WTC11 (cell line): ENCODE measurements around the gene DIO3.

Experiments
- CREM ChIP-seq: sonication (generic); formaldehyde crosslinking; IDR thresholded peaks from 2 replicates; pipeline ENCODE4 v1.8.1; 2022; ENCODE audit warnings: mild to moderate bottlenecking, missing genetic modification reagents, moderate library complexity
- MXD4 ChIP-seq: fragments of 250-450 bp; sonication (Bioruptor Pico); IDR thresholded peaks from 2 replicates; pipeline ENCODE4 v1.8.0; 2021; ENCODE audit warnings: mild to moderate bottlenecking, moderate library complexity, borderline replicate concordance
- MYBL2 ChIP-seq: sonication (generic); formaldehyde crosslinking; IDR thresholded peaks from 2 replicates; pipeline ENCODE4 v1.8.1; 2023; ENCODE audit warnings: mild to moderate bottlenecking, moderate library complexity, missing genetic modification reagents
- NFE2L1 ChIP-seq: sonication (generic); formaldehyde crosslinking; IDR thresholded peaks from 2 replicates; pipeline ENCODE4 v1.8.1; 2023; ENCODE audit warnings: missing genetic modification reagents
- TEAD1 ChIP-seq: sonication (generic); formaldehyde crosslinking; IDR thresholded peaks from 2 replicates; pipeline ENCODE4 v1.8.0; 2022; ENCODE audit warnings: mild to moderate bottlenecking, missing genetic modification reagents
- ZNF396 ChIP-seq: fragments of 250-450 bp; sonication (Bioruptor Pico); IDR thresholded peaks from 2 replicates; pipeline ENCODE4 v1.8.0; 2021; ENCODE audit warnings: mild to moderate bottlenecking, moderate library complexity, borderline replicate concordance
- TF ChIP-seq, protein P1 (sequence below): fragments of 200-600 bp; IDR thresholded peaks from 2 replicates; pipeline ENCODE4 v1.8.0; 2022; ENCODE audit warnings: antibody characterized with exemption
- TF ChIP-seq, protein P2 (sequence below): sonication (generic); formaldehyde crosslinking; IDR thresholded peaks from 2 replicates; pipeline ENCODE4 v1.8.1; 2023; ENCODE audit warnings: mild to moderate bottlenecking, missing genetic modification reagents, moderate library complexity
- TF ChIP-seq, protein P3 (sequence below): sonication (generic); formaldehyde crosslinking; IDR thresholded peaks from 2 replicates; pipeline ENCODE4 v1.8.1; 2022; ENCODE audit warnings: mild to moderate bottlenecking, moderate library complexity, missing genetic modification reagents
- TF ChIP-seq, protein P4 (sequence below): sonication (generic); formaldehyde crosslinking; conservative IDR thresholded peaks from 2 replicates; pipeline ENCODE4 v1.8.1; 2022; ENCODE audit warnings: mild to moderate bottlenecking, missing genetic modification reagents
- TF ChIP-seq, protein P5 (sequence below): sonication (generic); formaldehyde crosslinking; IDR thresholded peaks from 2 replicates; pipeline ENCODE4 v1.8.1; 2022; ENCODE audit warnings: low read depth, missing genetic modification reagents, borderline replicate concordance
- TF ChIP-seq, protein P6 (sequence below): sonication (generic); formaldehyde crosslinking; conservative IDR thresholded peaks from 2 replicates; pipeline ENCODE4 v1.8.1; 2023; ENCODE audit warnings: mild to moderate bottlenecking, low read depth, missing genetic modification reagents, moderate library complexity
- TF ChIP-seq, protein P7 (sequence below): sonication (generic); formaldehyde crosslinking; IDR thresholded peaks from 2 replicates; pipeline ENCODE4 v1.8.0; 2023; ENCODE audit warnings: missing genetic modification reagents
- TF ChIP-seq, protein P8 (sequence below): fragments of 250-450 bp; sonication (Bioruptor Pico); IDR thresholded peaks from 2 replicates; pipeline ENCODE4 v1.9.0; 2021; ENCODE audit warnings: mild to moderate bottlenecking

DNA sequence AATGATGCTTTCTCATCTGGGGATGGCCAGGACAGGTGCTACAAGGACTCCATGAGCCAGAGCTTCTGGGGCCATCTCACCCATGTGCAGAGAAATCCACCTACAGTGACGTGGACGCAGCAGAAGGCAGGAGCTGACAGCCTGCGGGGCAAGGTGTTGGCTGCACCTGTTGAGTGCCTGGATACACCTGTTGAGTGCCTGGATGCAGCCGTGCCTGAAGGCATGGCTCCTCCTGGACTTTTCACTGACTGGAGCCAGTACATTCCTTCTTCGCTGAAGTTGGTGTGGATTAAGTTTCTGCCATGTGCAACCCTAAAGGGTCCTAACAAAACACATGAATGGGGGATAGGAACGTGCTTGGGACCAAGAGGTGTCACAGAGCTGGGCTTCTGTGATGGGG lies 7.4 kb upstream of the DIO3 start:
- TF ChIP-seq, protein P1, sequence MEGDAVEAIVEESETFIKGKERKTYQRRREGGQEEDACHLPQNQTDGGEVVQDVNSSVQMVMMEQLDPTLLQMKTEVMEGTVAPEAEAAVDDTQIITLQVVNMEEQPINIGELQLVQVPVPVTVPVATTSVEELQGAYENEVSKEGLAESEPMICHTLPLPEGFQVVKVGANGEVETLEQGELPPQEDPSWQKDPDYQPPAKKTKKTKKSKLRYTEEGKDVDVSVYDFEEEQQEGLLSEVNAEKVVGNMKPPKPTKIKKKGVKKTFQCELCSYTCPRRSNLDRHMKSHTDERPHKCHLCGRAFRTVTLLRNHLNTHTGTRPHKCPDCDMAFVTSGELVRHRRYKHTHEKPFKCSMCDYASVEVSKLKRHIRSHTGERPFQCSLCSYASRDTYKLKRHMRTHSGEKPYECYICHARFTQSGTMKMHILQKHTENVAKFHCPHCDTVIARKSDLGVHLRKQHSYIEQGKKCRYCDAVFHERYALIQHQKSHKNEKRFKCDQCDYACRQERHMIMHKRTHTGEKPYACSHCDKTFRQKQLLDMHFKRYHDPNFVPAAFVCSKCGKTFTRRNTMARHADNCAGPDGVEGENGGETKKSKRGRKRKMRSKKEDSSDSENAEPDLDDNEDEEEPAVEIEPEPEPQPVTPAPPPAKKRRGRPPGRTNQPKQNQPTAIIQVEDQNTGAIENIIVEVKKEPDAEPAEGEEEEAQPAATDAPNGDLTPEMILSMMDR: no peak
- TF ChIP-seq CREM (CRISPR knock-in tag): no peak
- TF ChIP-seq NFE2L1 (CRISPR knock-in tag): no peak
- TF ChIP-seq, protein P2, sequence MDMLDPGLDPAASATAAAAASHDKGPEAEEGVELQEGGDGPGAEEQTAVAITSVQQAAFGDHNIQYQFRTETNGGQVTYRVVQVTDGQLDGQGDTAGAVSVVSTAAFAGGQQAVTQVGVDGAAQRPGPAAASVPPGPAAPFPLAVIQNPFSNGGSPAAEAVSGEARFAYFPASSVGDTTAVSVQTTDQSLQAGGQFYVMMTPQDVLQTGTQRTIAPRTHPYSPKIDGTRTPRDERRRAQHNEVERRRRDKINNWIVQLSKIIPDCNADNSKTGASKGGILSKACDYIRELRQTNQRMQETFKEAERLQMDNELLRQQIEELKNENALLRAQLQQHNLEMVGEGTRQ (CRISPR knock-in tag): no peak
- TF ChIP-seq, protein P3, sequence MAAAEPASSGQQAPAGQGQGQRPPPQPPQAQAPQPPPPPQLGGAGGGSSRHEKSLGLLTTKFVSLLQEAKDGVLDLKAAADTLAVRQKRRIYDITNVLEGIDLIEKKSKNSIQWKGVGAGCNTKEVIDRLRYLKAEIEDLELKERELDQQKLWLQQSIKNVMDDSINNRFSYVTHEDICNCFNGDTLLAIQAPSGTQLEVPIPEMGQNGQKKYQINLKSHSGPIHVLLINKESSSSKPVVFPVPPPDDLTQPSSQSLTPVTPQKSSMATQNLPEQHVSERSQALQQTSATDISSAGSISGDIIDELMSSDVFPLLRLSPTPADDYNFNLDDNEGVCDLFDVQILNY: no peak
- TF ChIP-seq MXD4 (CRISPR knock-in tag): no peak
- TF ChIP-seq, protein P4, sequence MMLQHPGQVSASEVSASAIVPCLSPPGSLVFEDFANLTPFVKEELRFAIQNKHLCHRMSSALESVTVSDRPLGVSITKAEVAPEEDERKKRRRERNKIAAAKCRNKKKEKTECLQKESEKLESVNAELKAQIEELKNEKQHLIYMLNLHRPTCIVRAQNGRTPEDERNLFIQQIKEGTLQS (CRISPR knock-in tag): no peak
- no peak for TF ChIP-seq ZNF396 (CRISPR knock-in tag)
- TF ChIP-seq, protein P5, sequence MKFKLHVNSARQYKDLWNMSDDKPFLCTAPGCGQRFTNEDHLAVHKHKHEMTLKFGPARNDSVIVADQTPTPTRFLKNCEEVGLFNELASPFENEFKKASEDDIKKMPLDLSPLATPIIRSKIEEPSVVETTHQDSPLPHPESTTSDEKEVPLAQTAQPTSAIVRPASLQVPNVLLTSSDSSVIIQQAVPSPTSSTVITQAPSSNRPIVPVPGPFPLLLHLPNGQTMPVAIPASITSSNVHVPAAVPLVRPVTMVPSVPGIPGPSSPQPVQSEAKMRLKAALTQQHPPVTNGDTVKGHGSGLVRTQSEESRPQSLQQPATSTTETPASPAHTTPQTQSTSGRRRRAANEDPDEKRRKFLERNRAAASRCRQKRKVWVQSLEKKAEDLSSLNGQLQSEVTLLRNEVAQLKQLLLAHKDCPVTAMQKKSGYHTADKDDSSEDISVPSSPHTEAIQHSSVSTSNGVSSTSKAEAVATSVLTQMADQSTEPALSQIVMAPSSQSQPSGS (CRISPR knock-in tag): no peak
- TF ChIP-seq TEAD1: no peak
- TF ChIP-seq, protein P6, sequence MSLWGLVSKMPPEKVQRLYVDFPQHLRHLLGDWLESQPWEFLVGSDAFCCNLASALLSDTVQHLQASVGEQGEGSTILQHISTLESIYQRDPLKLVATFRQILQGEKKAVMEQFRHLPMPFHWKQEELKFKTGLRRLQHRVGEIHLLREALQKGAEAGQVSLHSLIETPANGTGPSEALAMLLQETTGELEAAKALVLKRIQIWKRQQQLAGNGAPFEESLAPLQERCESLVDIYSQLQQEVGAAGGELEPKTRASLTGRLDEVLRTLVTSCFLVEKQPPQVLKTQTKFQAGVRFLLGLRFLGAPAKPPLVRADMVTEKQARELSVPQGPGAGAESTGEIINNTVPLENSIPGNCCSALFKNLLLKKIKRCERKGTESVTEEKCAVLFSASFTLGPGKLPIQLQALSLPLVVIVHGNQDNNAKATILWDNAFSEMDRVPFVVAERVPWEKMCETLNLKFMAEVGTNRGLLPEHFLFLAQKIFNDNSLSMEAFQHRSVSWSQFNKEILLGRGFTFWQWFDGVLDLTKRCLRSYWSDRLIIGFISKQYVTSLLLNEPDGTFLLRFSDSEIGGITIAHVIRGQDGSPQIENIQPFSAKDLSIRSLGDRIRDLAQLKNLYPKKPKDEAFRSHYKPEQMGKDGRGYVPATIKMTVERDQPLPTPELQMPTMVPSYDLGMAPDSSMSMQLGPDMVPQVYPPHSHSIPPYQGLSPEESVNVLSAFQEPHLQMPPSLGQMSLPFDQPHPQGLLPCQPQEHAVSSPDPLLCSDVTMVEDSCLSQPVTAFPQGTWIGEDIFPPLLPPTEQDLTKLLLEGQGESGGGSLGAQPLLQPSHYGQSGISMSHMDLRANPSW (CRISPR knock-in tag): no peak
- TF ChIP-seq, protein P7, sequence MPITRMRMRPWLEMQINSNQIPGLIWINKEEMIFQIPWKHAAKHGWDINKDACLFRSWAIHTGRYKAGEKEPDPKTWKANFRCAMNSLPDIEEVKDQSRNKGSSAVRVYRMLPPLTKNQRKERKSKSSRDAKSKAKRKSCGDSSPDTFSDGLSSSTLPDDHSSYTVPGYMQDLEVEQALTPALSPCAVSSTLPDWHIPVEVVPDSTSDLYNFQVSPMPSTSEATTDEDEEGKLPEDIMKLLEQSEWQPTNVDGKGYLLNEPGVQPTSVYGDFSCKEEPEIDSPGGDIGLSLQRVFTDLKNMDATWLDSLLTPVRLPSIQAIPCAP (CRISPR knock-in tag): no peak
- TF ChIP-seq MYBL2 (CRISPR knock-in tag): no peak
- TF ChIP-seq, protein P8, sequence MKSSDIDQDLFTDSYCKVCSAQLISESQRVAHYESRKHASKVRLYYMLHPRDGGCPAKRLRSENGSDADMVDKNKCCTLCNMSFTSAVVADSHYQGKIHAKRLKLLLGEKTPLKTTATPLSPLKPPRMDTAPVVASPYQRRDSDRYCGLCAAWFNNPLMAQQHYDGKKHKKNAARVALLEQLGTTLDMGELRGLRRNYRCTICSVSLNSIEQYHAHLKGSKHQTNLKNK (CRISPR knock-in tag): no peak
